ENCODE results near the gene CLMN. TPM values are rescaled to one million over a fixed set of nuclear protein-coding genes. Genes with fewer than 3 reads are reported as not detected.

Gene CLMN
- total and polyA plus RNA-seq, 2 donors (not counting 1 experiment from before 2014, with no cell fraction given) = 9.6 to 51.5 TPM

GRCh38 chr14:95157327-95158189 is 162.2 kb downstream of the CLMN start, which contains the start of gene DICER1:
Gene DICER1 (minus strand): TSS chr14:95157529. CDS start chr14:95133458, 24,071 bp downstream.
- Histone ChIP-seq H3K27me3 (replicated peaks in 1 of 4; ENCODE audit: control extremely low read depth in 1 of 4, control insufficient read depth in 3 of 4, insufficient read depth in 4 of 4, low read length in 3 of 4) (no peaks in the 10 kb centered on the region), H3K9ac (ENCODE audit: low read length) (peak within 1 kb of the TSS; percentile 91), H3K4me2 (replicated peaks; ENCODE audit: low read depth, low read length, poor library complexity, severe bottlenecking) (peak within 1 kb of the TSS; percentile 71), H3K9me3 (ENCODE audit: control extremely low read depth in 1 of 3, control insufficient read depth in 2 of 3, insufficient read depth in 1 of 3, low read length in 2 of 3) (no peaks in the 10 kb centered on the region), H3K27ac (ENCODE audit: low read length in 2 of 2) (peak within 1 kb of the TSS; percentile 94), H4K20me1 (ENCODE audit: control insufficient read depth, insufficient read depth, low read length, poor library complexity, severe bottlenecking) (peaks cover 5% of the 10 kb centered on the region), H3K4me1 (ENCODE audit: control insufficient read depth in 2 of 2, insufficient read depth in 2 of 2, low read length in 2 of 2) (peaks cover 20 to 34% of the 10 kb centered on the region in 2 donors), H2AFZ (ENCODE audit: insufficient read depth, low read depth, low read length, poor library complexity, severe bottlenecking) (peak within 1 kb of the TSS; percentile 83), H3K36me3 (replicated peaks in 1 of 2; ENCODE audit: control extremely low read depth in 1 of 2, control insufficient read depth in 1 of 2, extremely low read depth in 1 of 2, insufficient read depth in 2 of 2, low read length in 1 of 2) (peaks cover 0 to 2% of the 10 kb centered on the region in 2 experiments), H3K4me3 (ENCODE audit: control extremely low read depth in 1 of 5, extremely low read depth in 1 of 5, insufficient read depth in 1 of 5, low read depth in 2 of 5, low read length in 4 of 5) (peak within 1 kb of the TSS; percentile 69 to 98 (median 84)), H3K79me2 (ENCODE audit: control insufficient read depth, insufficient read depth, low read length) (peaks cover 48% of the 10 kb centered on the region)
- Mint-ChIP-seq H3K27me3 (no peaks in the 10 kb centered on the region), H3K4me3 (peak within 1 kb of the TSS; percentile 99), H3K4me1 (peaks cover 38% of the 10 kb centered on the region), H3K27ac (peak within 1 kb of the TSS; percentile 100), H3K9me3 (ENCODE audit: insufficient read depth) (no peaks in the 10 kb centered on the region)
- intact Hi-C loops (cut with micrococcal nuclease) = loop anchor here (1.0 to 5.0 kb wide), 7 partner anchors 13 to 1640 kb away; partner anchors contain the start of genes CLMN, SYNE3 and VRK1
- peak; percentile 95 for DNase-seq
- POLR2A ChIA-PET = interaction anchor here (0.9 to 1.8 kb wide), 4 partner anchors 14 to 170 kb away, joined by 3 to 9 read pairs (median 4); no protein-coding TSS in a partner anchor
- ATAC-seq (ENCODE audit: low read depth) = peak; percentile 82
- WGBS (ENCODE audit: insufficient coverage) = under 1% methylated on average over 66 of the region's 77 CpGs
- CTCF ChIA-PET = interaction anchor here (0.7 to 1.9 kb wide), 5 partner anchors 21 to 285 kb away, joined by 3 to 8 read pairs (median 3); no protein-coding TSS in a partner anchor
- TF ChIP-seq EZH2 (IDR thresholded peaks at IDR 0.05; ENCODE audit: borderline replicate concordance, insufficient read depth, low read depth, low read length, poor library complexity, severe bottlenecking) = no peak
- TF ChIP-seq CTCF (IDR thresholded peaks at IDR 0.05) = no peak
